ENCODE data around the gene C2CD2. TPM values are rescaled to one million over a fixed set of nuclear protein-coding genes. Genes with fewer than 3 reads are reported as not detected.
A peak's percentile ranks its signal among the peaks of the same experiment; 100 is the strongest.

C2CD2 gene
- polyA plus RNA-seq, 1 of the 3 experiments (the other 2 are of a cell fraction), result 9.7 TPM

DNA sequence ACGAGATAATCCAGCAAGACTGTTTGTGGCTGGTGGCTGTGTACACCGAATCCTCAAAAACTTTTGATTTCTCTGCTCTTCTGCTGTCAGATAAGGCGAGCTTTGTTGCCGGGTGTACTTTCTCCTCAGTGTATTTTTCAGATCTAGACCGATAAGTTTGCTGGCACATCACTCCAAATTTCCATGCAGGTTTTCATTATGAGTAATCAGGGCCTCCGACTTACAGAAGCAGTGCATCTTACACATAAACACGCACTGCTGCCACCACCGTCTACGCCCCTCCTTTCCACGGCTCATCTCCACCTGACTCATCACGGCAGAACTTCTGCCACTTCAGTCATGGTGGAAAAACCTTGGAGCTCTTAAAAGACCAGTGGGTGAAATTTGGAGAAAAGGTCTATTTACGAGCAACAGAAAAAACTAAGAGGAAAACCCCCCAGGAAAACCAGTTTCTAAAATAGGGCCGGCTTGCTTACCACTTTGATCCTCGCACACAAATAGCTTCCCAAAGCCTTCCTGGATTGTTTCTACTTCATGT is 48.7 kb upstream of the C2CD2 start:
- Histone ChIP-seq H3K9me2 (no peaks in the 10 kb centered on the region), H3K79me2 (ENCODE audit: insufficient read depth) (peaks cover 59% of the 10 kb centered on the region), H3K27me3 (ENCODE audit: insufficient read depth) (no peaks in the 10 kb centered on the region), H3K27ac (ENCODE audit: low read depth in 2 of 2, low read length in 1 of 2) (peak overlapping the region; percentile 58 to 76), H4K20me1 (ENCODE audit: insufficient read depth) (peaks cover 24% of the 10 kb centered on the region), H3K9me3 (no peaks in the 10 kb centered on the region), H3K4me3 (ENCODE audit: low read depth in 2 of 2, low read length in 1 of 2) (no peak overlapping the region), H2AFZ (ENCODE audit: low read depth) (0 out of 2 replicates have a peak overlapping the region, but pooled peaks have one; percentile 5), H3K4me1 (ENCODE audit: control insufficient read depth in 1 of 2, insufficient read depth in 2 of 2, low read depth in 1 of 2, low read length in 1 of 2) (peaks cover 5 to 10% of the 10 kb centered on the region in 2 experiments; a peak in 3 of 4 replicates), H3K9ac (peak overlapping the region; percentile 20; the same call in 1 of the 2 replicates), H3F3A (replicated peaks; ENCODE audit: insufficient read depth) (peaks cover 20% of the 10 kb centered on the region), H3K4me2 (peak overlapping the region; percentile 32), H3K36me3 (replicated peaks in 1 of 2; ENCODE audit: control insufficient read depth in 1 of 2, insufficient read depth in 2 of 2, low read length in 1 of 2) (peaks cover 18% of the 10 kb centered on the region in 2 experiments)
- CTCF ChIA-PET, result no interaction called here
- DNase-seq, result no peak
- WGBS (ENCODE audit: low lambda C conversion rate), result 32% methylated on average over 14 of the region's 14 CpGs
- POLR2A ChIA-PET, result no interaction called here
- TF ChIP-seq MXI1 (IDR thresholded peaks at IDR 0.05; ENCODE audit: low read depth, low read length) (no peak), TCF12 (IDR thresholded peaks at IDR 0.05) (peak; percentile 90), MEF2A (IDR thresholded peaks at IDR 0.05; ENCODE audit: borderline replicate concordance, low read depth) (peak; percentile 37; the same call in 1 of the 2 replicates), GABPA (IDR thresholded peaks at IDR 0.05; ENCODE audit: low read depth) (no peak), FOSL2 (IDR thresholded peaks at IDR 0.05; ENCODE audit: borderline replicate concordance, low read depth) (peak; percentile 77), USF2 (IDR thresholded peaks at IDR 0.05; ENCODE audit: borderline replicate concordance, low read depth, low read length) (no peak), PBX3 (IDR thresholded peaks at IDR 0.05) (peak; percentile 86), FOXM1 (IDR thresholded peaks at IDR 0.05; ENCODE audit: low read depth) (0 out of 2 replicates have a peak, but pooled peaks have one; percentile 20), JUND (IDR thresholded peaks at IDR 0.05) (peak; percentile 88), RXRA (IDR thresholded peaks at IDR 0.05; ENCODE audit: borderline replicate concordance, low read depth) (peak; percentile 60; the same call in 1 of the 2 replicates), ZBTB33 (IDR thresholded peaks at IDR 0.05; ENCODE audit: borderline replicate concordance, low read depth) (0 out of 2 replicates have a peak, but pooled peaks have one; percentile 63), TEAD4 (IDR thresholded peaks at IDR 0.05; ENCODE audit: borderline replicate concordance, insufficient read depth) (0 out of 2 replicates have a peak, but pooled peaks have one; percentile 46), NFIC (IDR thresholded peaks at IDR 0.05; ENCODE audit: borderline replicate concordance) (peak; percentile 93), EP300 (IDR thresholded peaks at IDR 0.05; ENCODE audit: borderline replicate concordance in 1 of 2, low read depth in 1 of 2, low read length in 1 of 2) (peak in 1 of 2 experiments; percentile 80; a peak in 1 of 4 replicates), ELF1 (IDR thresholded peaks at IDR 0.05) (peak; percentile 14; the same call in 1 of the 2 replicates)
- TF ChIP-seq, protein P1, sequence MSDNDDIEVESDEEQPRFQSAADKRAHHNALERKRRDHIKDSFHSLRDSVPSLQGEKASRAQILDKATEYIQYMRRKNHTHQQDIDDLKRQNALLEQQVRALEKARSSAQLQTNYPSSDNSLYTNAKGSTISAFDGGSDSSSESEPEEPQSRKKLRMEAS (IDR thresholded peaks at IDR 0.05; ENCODE audit: low read depth), result peak; percentile 81
- TF ChIP-seq, protein P2, sequence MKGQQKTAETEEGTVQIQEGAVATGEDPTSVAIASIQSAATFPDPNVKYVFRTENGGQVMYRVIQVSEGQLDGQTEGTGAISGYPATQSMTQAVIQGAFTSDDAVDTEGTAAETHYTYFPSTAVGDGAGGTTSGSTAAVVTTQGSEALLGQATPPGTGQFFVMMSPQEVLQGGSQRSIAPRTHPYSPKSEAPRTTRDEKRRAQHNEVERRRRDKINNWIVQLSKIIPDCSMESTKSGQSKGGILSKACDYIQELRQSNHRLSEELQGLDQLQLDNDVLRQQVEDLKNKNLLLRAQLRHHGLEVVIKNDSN (IDR thresholded peaks at IDR 0.05; ENCODE audit: borderline replicate concordance, low read depth), result no peak
